Measurements from ENCODE around the gene INPP5D.

Gene INPP5D

DNA sequence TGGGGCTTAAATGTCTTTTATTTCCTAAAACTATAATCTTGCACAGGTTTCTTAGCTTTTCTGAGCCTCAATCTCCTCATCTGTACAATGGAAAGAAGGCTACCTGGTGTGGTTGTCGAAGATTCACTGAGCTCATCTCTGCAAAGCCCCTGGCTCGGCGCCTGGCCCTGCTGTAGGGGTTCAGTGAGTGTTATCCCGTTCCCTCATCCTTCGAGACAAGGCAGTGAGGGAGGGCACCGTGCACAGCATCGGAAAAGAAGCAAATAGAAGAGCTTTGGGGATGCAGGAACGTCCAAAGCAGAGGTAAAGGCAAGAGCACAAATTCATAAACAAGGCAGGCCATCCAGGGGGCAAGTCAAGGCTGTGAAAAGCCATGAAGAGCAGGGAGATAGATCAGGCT, 150.1 kb downstream of the INPP5D start:
- peaks cover 36% of the 10 kb centered on the region for H3K27me3 ChIP-seq (replicated peaks; ENCODE audit: control insufficient read depth, insufficient read depth, low read length)
- no peaks in the 10 kb centered on the region for H3K9me3 ChIP-seq (ENCODE audit: control insufficient read depth, low read length)
- H3K4me3 ChIP-seq (ENCODE audit: low read length): no peak overlapping the region
- no peaks in the 10 kb centered on the region for H3K36me3 ChIP-seq (ENCODE audit: control insufficient read depth, insufficient read depth, low read length, severe bottlenecking)
- peaks cover 11% of the 10 kb centered on the region for H3K4me1 ChIP-seq (ENCODE audit: control insufficient read depth, insufficient read depth, low read length)
- H3K9ac ChIP-seq (ENCODE audit: low read length): no peak overlapping the region
- DNase-seq (ENCODE audit: low read depth): no peak

DNA sequence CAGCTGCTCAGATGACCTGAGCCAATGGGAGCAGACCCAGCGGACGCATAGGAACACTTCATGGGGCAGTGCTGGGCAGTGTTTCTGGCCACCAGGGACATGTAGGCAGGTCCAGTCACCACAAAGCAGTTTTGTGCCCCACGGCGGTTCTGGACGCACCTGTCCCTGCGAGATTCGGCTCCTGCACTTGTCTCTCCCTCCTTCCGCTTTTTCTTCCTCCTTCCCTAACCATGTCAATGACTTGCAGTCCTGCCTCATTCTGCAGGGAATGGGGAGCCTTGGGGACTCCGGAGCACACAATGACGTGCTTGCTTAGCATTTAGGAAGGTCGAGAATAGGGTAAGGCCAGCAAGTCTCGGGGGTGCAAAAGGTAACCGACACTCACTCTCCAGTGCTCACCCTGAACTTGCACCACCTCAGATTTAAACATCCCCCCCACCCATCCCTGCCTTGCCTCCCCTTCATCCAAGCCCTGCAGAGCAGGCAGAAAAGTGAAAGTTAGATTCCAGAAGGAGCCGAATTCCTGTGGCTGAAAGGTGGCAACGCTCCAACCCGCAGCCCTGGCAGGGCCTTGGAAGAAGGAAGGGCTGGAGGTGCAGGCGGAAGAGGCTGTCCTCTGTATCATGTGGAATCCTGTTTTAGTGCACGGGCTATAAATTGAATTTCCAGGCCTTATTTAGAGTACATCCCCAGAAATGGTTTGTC, 150.9 kb downstream of the INPP5D start:
- peak overlapping the region; percentile 17 for H3K4me3 ChIP-seq (ENCODE audit: low read length)
- peak; percentile 90 for DNase-seq (ENCODE audit: low read depth)
- H3K9me3 ChIP-seq (ENCODE audit: control insufficient read depth, low read length): no peaks in the 10 kb centered on the region
- peaks cover 11% of the 10 kb centered on the region for H3K4me1 ChIP-seq (ENCODE audit: control insufficient read depth, insufficient read depth, low read length)
- no peak overlapping the region for H3K9ac ChIP-seq (ENCODE audit: low read length)
- H3K36me3 ChIP-seq (ENCODE audit: control insufficient read depth, insufficient read depth, low read length, severe bottlenecking): no peaks in the 10 kb centered on the region
- H3K27me3 ChIP-seq (replicated peaks; ENCODE audit: control insufficient read depth, insufficient read depth, low read length): peaks cover 36% of the 10 kb centered on the region

DNA sequence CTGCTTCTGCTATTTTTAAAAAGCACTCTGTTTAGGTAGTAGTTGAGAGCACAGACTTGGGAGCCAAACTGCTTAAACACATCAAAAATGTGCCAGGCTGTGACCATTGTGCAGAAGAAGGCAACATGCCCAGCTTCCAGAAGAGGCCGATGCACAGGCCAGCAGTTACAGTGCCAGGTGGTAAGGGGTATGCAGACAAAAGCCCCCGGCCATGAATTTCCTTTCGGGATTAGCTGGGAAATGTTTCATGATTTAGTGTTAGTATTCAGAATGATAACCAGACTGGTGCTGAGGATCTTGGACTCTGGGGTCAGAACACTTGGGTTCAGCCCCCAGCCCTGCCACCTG, 151.4 kb downstream of the INPP5D start:
- H3K4me3 ChIP-seq (ENCODE audit: low read length): peak overlapping the region; percentile 17
- no peak for DNase-seq (ENCODE audit: low read depth)
- H3K4me1 ChIP-seq (ENCODE audit: control insufficient read depth, insufficient read depth, low read length): peaks cover 11% of the 10 kb centered on the region
- no peaks in the 10 kb centered on the region for H3K36me3 ChIP-seq (ENCODE audit: control insufficient read depth, insufficient read depth, low read length, severe bottlenecking)
- H3K27me3 ChIP-seq (replicated peaks; ENCODE audit: control insufficient read depth, insufficient read depth, low read length): peaks cover 36% of the 10 kb centered on the region
- H3K9me3 ChIP-seq (ENCODE audit: control insufficient read depth, low read length): no peaks in the 10 kb centered on the region
- H3K9ac ChIP-seq (ENCODE audit: low read length): no peak overlapping the region

DNA sequence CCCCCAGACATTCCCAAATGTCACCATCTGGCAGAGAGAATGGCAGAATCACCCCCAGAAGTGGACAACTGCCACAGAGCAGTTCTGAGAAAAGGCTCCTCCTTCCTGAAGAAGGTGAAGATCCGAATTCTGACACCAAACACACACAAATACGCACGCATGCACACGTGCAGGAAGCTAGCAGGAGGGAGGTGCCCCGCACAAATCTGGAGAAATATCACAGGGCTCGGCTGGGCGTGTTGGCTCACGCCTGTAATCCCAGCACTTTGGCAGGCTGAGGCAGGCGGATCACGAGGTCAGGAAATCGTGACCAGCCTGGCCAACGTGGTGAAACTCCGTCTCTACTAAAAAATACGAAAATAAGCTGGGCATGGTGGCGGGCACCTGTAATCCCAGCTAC, 152.9 kb downstream of the INPP5D start:
- H3K9me3 ChIP-seq (ENCODE audit: control insufficient read depth, low read length): no peaks in the 10 kb centered on the region
- peaks cover 11% of the 10 kb centered on the region for H3K4me1 ChIP-seq (ENCODE audit: control insufficient read depth, insufficient read depth, low read length)
- DNase-seq (ENCODE audit: low read depth): no peak
- no peaks in the 10 kb centered on the region for H3K36me3 ChIP-seq (ENCODE audit: control insufficient read depth, insufficient read depth, low read length, severe bottlenecking)
- H3K9ac ChIP-seq (ENCODE audit: low read length): no peak overlapping the region
- no peak overlapping the region for H3K4me3 ChIP-seq (ENCODE audit: low read length)
- H3K27me3 ChIP-seq (replicated peaks; ENCODE audit: control insufficient read depth, insufficient read depth, low read length): peaks cover 27% of the 10 kb centered on the region

DNA sequence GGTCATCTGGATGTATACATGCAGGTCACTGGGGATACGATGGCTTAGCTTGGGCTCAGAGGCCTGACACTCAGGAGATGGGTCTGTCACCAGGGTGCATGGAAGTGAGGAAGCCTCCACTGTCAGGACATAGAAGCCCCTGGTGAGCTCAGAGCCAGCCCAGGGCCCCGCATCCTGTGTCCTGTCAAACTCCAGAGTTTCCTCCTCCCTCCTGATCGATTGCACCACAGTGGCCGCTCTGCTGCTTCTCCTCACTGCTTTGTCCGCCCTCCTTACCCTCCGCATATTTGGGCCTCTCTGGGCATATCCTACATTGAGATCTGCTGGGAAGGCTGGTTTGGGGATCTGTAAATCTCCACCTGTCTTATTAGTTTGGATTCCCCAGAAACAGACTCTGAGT, 153.8 kb downstream of the INPP5D start:
- Histone ChIP-seq H3K9me3 (ENCODE audit: control insufficient read depth, low read length) (no peaks in the 10 kb centered on the region), H3K27me3 (replicated peaks; ENCODE audit: control insufficient read depth, insufficient read depth, low read length) (peaks cover 18% of the 10 kb centered on the region), H3K36me3 (ENCODE audit: control insufficient read depth, insufficient read depth, low read length, severe bottlenecking) (no peaks in the 10 kb centered on the region), H3K9ac (ENCODE audit: low read length) (no peak overlapping the region), H3K4me1 (ENCODE audit: control insufficient read depth, insufficient read depth, low read length) (peaks cover 11% of the 10 kb centered on the region), H3K4me3 (ENCODE audit: low read length) (no peak overlapping the region)
- no peak for DNase-seq (ENCODE audit: low read depth)

DNA sequence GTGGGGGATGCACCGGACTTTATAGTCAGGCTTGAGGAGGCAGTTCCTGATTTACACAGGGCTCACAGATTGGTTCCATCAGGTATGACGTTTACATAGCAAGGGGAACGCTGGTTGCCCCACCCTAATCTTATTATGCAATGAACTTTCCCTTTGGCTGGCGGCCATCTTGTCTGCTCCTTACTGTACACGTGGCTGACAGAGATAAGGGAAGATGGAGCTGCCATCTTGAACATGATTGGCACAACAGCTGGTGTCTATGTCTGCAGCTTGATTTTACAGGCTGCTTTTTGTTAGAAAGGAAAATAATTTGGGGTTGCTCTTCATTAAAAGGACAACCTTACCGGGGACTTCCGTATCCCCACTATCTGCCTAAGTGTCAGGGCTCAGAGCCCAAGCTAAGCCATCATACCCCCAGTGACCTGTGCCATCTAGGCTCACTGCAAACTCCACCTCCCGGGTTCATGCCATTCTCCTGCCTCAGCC, 157.8 kb downstream of the INPP5D start:
- H3K4me1 ChIP-seq (ENCODE audit: control insufficient read depth, insufficient read depth, low read length): no peaks in the 10 kb centered on the region
- H3K9me3 ChIP-seq (ENCODE audit: control insufficient read depth, low read length): no peaks in the 10 kb centered on the region
- no peaks in the 10 kb centered on the region for H3K27me3 ChIP-seq (replicated peaks; ENCODE audit: control insufficient read depth, insufficient read depth, low read length)
- no peak overlapping the region for H3K9ac ChIP-seq (ENCODE audit: low read length)
- no peak for DNase-seq (ENCODE audit: low read depth)
- no peaks in the 10 kb centered on the region for H3K36me3 ChIP-seq (ENCODE audit: control insufficient read depth, insufficient read depth, low read length, severe bottlenecking)
- H3K4me3 ChIP-seq (ENCODE audit: low read length): no peak overlapping the region

DNA sequence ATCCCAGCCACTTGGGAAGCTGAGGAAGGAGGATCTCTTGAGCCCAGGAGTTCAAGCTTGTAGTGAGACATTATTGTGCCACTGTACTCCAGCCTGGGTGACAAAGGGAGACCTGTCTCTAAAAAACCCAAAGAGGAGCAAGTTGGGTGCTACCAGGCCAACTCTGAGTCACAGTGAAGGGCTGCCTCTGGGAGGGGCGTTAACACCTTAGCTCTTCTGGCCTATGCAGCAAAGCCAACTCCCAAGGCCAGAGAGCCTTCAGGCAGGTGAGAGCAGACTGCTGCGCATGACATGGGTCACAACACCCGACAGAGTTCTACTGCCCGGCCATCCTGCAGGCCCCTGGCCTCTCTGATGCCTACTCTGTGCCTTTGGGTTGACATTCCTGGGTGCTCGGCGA, 158.7 kb downstream of the INPP5D start:
- DNase-seq (ENCODE audit: low read depth): no peak

DNA sequence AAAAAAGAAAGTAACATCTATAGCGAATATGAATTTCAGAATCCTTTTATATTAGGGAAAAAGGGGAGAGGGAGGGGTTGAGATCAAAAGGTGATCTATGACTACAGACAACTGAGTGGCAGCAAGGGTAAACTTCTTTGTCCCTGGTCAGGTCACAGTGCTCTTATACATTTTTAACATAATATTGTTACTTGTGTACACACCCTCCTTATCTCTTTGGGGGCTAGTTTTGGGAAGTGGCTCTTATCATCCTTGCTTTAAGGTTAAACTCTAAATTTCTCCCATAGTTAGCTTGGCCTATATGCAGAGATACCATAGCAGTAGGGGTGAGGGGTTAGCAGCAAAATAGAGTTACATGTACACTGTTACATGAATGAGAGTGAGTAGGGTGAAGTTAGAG, 159.7 kb downstream of the INPP5D start:
- Histone ChIP-seq H3K9me3 (ENCODE audit: control insufficient read depth, low read length) (no peaks in the 10 kb centered on the region), H3K27me3 (replicated peaks; ENCODE audit: control insufficient read depth, insufficient read depth, low read length) (peaks cover 8% of the 10 kb centered on the region), H3K4me1 (ENCODE audit: control insufficient read depth, insufficient read depth, low read length) (no peaks in the 10 kb centered on the region), H3K36me3 (ENCODE audit: control insufficient read depth, insufficient read depth, low read length, severe bottlenecking) (no peaks in the 10 kb centered on the region), H3K9ac (ENCODE audit: low read length) (no peak overlapping the region), H3K4me3 (ENCODE audit: low read length) (no peak overlapping the region)
- DNase-seq (ENCODE audit: low read depth): no peak

More for the DNA sequence above, 158.7 kb downstream of the INPP5D start:
- Histone ChIP-seq H3K9me3 (ENCODE audit: control insufficient read depth, low read length) (no peaks in the 10 kb centered on the region), H3K36me3 (ENCODE audit: control insufficient read depth, insufficient read depth, low read length, severe bottlenecking) (no peaks in the 10 kb centered on the region), H3K9ac (ENCODE audit: low read length) (no peak overlapping the region), H3K4me1 (ENCODE audit: control insufficient read depth, insufficient read depth, low read length) (no peaks in the 10 kb centered on the region), H3K27me3 (replicated peaks; ENCODE audit: control insufficient read depth, insufficient read depth, low read length) (no peaks in the 10 kb centered on the region), H3K4me3 (ENCODE audit: low read length) (no peak overlapping the region)

DNA sequence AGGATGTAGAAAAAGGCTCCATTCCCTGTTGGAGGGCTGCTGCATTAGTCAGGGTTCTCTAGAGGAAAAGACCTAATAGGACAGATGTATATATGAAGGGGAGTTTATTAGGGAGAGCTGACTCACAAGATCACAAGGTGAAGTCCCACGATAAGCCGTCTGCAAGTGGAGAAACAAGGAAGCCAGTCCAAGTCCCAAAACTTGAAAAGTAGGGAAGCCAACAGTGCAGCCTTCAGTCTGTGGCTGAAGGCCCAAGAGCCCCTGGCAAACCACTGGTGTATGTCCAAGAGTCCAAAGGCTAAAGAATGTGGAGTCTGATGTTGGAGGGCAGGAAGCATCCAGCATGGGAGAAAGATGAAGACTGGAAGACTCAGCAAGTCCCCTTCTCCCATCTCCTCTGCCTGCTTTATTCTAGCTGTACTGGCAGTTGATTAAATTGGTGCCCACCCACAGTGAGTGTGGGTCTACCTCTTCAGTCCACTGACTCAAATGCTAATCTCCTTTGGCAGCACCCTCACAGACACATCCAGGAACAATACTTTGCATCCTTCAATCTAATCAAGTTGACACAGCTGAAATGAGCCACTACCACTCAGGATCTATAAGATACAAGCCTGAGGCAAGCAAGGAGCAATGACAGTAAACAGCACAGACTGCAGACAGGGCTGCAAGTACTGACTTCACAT, 161.4 kb downstream of the INPP5D start:
- Histone ChIP-seq H3K36me3 (ENCODE audit: control insufficient read depth, insufficient read depth, low read length, severe bottlenecking) (no peaks in the 10 kb centered on the region), H3K9me3 (ENCODE audit: control insufficient read depth, low read length) (peaks cover 4% of the 10 kb centered on the region), H3K4me3 (ENCODE audit: low read length) (no peak overlapping the region), H3K27me3 (replicated peaks; ENCODE audit: control insufficient read depth, insufficient read depth, low read length) (peaks cover 16% of the 10 kb centered on the region), H3K9ac (ENCODE audit: low read length) (no peak overlapping the region), H3K4me1 (ENCODE audit: control insufficient read depth, insufficient read depth, low read length) (no peaks in the 10 kb centered on the region)
- DNase-seq (ENCODE audit: low read depth): no peak

DNA sequence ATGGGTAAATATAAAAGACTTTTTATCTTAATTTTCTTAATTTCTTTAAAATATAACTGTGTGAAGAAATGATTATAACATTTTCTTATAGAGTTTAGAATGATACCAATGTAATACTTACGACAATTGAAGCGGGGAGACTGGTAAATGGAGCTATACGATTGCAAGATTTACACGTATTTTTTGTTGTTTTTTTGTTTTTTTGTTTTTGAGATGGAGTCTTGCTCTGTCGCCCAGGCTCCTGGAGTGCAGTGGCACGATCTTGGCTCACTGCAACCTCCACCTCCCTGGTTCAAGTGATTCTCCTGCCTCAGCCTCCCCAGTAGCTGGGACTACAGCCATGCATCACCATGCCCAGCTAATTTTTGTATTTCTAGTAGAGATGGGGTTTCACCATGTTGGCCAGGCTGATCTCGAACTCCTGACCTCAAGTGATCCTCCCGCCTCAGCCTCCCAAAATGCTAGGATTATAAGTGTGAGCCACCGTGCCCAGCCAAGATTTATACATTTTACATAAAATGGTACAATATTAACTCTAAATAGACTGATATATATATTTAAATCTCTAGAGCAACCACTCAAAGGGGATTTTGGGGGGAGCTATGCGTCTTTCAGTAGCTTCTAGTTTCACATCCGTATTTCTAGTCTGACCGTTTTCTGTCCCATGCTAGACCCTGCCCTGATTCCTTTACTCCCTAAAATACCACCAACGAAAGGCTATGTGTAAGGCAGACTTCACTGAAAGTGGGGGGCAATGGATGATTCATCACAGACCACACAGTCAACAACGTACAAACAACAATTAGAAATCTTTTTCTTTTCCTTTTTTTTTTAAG, 163.1 kb downstream of the INPP5D start:
- DNase-seq (ENCODE audit: low read depth): no peak
- Histone ChIP-seq H3K9ac (ENCODE audit: low read length) (no peak overlapping the region), H3K27me3 (replicated peaks; ENCODE audit: control insufficient read depth, insufficient read depth, low read length) (peaks cover 32% of the 10 kb centered on the region), H3K9me3 (ENCODE audit: control insufficient read depth, low read length) (peaks cover 4% of the 10 kb centered on the region), H3K4me3 (ENCODE audit: low read length) (no peak overlapping the region), H3K36me3 (ENCODE audit: control insufficient read depth, insufficient read depth, low read length, severe bottlenecking) (no peaks in the 10 kb centered on the region), H3K4me1 (ENCODE audit: control insufficient read depth, insufficient read depth, low read length) (no peaks in the 10 kb centered on the region)

All from adipocyte (in vitro differentiated cells).